SK-N-SH (cell line): ENCODE results near the gene TRPM1. TPM values are rescaled to one million over a fixed set of nuclear protein-coding genes. Genes with fewer than 3 reads are reported as not detected.

Source experiments
- CTCF ChIA-PET: fragments of 300-600, 350-600 bp; formaldehyde crosslinking; extraction: SDS; loops from one replicate; lab custom pipeline; 2021; lab: Yijun Ruan, JAX
- POLR2A ChIA-PET: fragments of 350-600 bp; sonication (Branson Sonifier 250); formaldehyde crosslinking; extraction: SDS; loops from one replicate; lab custom pipeline; 2020; ENCODE audit warnings: antibody characterized with exemption, inconsistent platforms; lab: Yijun Ruan, JAX
- DNase-seq: peaks from one replicate; pipeline ENCODE4 v3.0.0; 2012
- H2AFZ ChIP-seq: fragments of 200-600 bp; sonication (generic); 2 replicates; pipeline ENCODE4 v1.8.1; 2016; ENCODE audit warnings: antibody characterized with exemption, mild to moderate bottlenecking, low read depth
- H3F3A ChIP-seq: fragments of 200-600 bp; sonication (generic); replicated peaks from 2 replicates; pipeline ENCODE3; 2016; ENCODE audit warnings: antibody characterized with exemption, mild to moderate bottlenecking; ENCODE audit not compliant: insufficient read depth
- H3K27ac ChIP-seq, 2 experiments: fragments of 200-500 bp in 1 of 2; fragments of 200-600 bp in 1 of 2; sonication (Bioruptor generic) in 1 of 2; sonication (generic), shearing (Covaris generic) in 1 of 2; 2 replicates each; pipeline versions ENCODE4 v1.5.1 to v1.6.1; 2014 to 2016; ENCODE audit warnings: low read depth in 2 of 2, inconsistent platforms in 1 of 2, low read length in 1 of 2, mild to moderate bottlenecking in 1 of 2, mixed read lengths in 1 of 2
- H3K27me3 ChIP-seq: fragments of 200-600 bp; sonication (generic), shearing (Covaris generic); 2 replicates; pipeline ENCODE4 v1.6.1; 2016; ENCODE audit warnings: mixed run types; ENCODE audit not compliant: insufficient read depth
- H3K36me3 ChIP-seq, 2 experiments: fragments of 200-500 bp in 1 of 2; fragments of 200-600 bp in 1 of 2; sonication (Bioruptor generic) in 1 of 2; sonication (generic) in 1 of 2; replicated peaks in 1 of 2; 2 replicates each; pipeline versions ENCODE3 to v1.5.1; 2014 to 2016; ENCODE audit warnings: low read length in 1 of 2, mild to moderate bottlenecking in 1 of 2; ENCODE audit not compliant: insufficient read depth in 2 of 2, control insufficient read depth in 1 of 2
- H3K4me1 ChIP-seq, 2 experiments: fragments of 200-500 bp in 1 of 2; fragments of 200-600 bp in 1 of 2; sonication (Bioruptor generic) in 1 of 2; sonication (generic), shearing (Covaris generic) in 1 of 2; 2 replicates each; pipeline versions ENCODE4 v1.5.1 to v1.6.1; 2014 to 2016; ENCODE audit warnings: low read depth in 1 of 2, low read length in 1 of 2, mixed run types in 1 of 2; ENCODE audit not compliant: insufficient read depth in 2 of 2, control insufficient read depth in 1 of 2
- H3K4me2 ChIP-seq: fragments of 200-600 bp; sonication (generic), shearing (Covaris generic); 2 replicates; pipeline ENCODE4 v1.6.1; 2017; ENCODE audit warnings: mixed run types
- H3K4me3 ChIP-seq, 2 experiments: fragments of 200-500 bp in 1 of 2; fragments of 200-600 bp in 1 of 2; sonication (Bioruptor generic) in 1 of 2; sonication (generic), shearing (Covaris generic) in 1 of 2; 2 replicates each; pipeline versions ENCODE4 v1.5.1 to v1.8.1; 2014 to 2016; ENCODE audit warnings: low read depth in 2 of 2, inconsistent platforms in 1 of 2, low read length in 1 of 2, mild to moderate bottlenecking in 1 of 2, mixed read lengths in 1 of 2, moderate library complexity in 1 of 2
- H3K79me2 ChIP-seq: fragments of 200-600 bp; sonication (generic); 2 replicates; pipeline ENCODE4 v1.8.1; 2017; ENCODE audit warnings: mild to moderate bottlenecking; ENCODE audit not compliant: insufficient read depth
- H3K9ac ChIP-seq: fragments of 200-600 bp; sonication (generic); 2 replicates; pipeline ENCODE4 v1.6.1; 2017; ENCODE audit warnings: mixed run types
- H3K9me2 ChIP-seq: fragments of 200-600 bp; sonication (generic); 2 replicates; pipeline ENCODE4 v1.6.1; 2017; ENCODE audit warnings: mixed run types
- H3K9me3 ChIP-seq: fragments of 200-600 bp; sonication (generic); 2 replicates; pipeline ENCODE4 v1.6.1; 2017; ENCODE audit warnings: mixed run types, mild to moderate bottlenecking, moderate library complexity
- H4K20me1 ChIP-seq: fragments of 200-600 bp; sonication (generic); 2 replicates; pipeline ENCODE4 v1.6.1; 2017; ENCODE audit warnings: mild to moderate bottlenecking, mixed run types; ENCODE audit not compliant: insufficient read depth
- ELF1 ChIP-seq: IDR thresholded peaks from 2 replicates; pipeline ENCODE4 v1.4.0; 2012
- EZH2phosphoT487 ChIP-seq: fragments of 200-600 bp; sonication (generic); IDR thresholded peaks from 2 replicates; pipeline ENCODE4 v1.6.1; 2017; ENCODE audit warnings: low read depth, mixed run types, mild to moderate bottlenecking, antibody characterized with exemption, moderate library complexity, borderline replicate concordance
- FOSL2 ChIP-seq: IDR thresholded peaks from 2 replicates; pipeline ENCODE4 v1.4.0; 2012; ENCODE audit warnings: low read depth, mild to moderate bottlenecking, moderate library complexity, borderline replicate concordance
- MXI1 ChIP-seq: IDR thresholded peaks from 2 replicates; pipeline ENCODE4 v1.6.1; 2012; ENCODE audit warnings: mild to moderate bottlenecking, low read depth, low read length, improper control_type of control experiment
- RAD21 ChIP-seq: IDR thresholded peaks from 2 replicates; pipeline ENCODE4 v1.6.1; 2012; ENCODE audit warnings: mild to moderate bottlenecking, low read length
- SIN3A ChIP-seq: IDR thresholded peaks from 2 replicates; pipeline ENCODE4 v1.6.1; 2012; ENCODE audit warnings: low read depth, mild to moderate bottlenecking, low read length, moderate library complexity, borderline replicate concordance
- SMC3 ChIP-seq: IDR thresholded peaks from 2 replicates; pipeline ENCODE4 v1.6.1; 2012; ENCODE audit warnings: low read depth, low read length, improper control_type of control experiment
- TCF12 ChIP-seq: IDR thresholded peaks from 2 replicates; pipeline ENCODE4 v1.4.0; 2012
- YY1 ChIP-seq: IDR thresholded peaks from 2 replicates; pipeline ENCODE4 v1.4.0; 2012; ENCODE audit warnings: low read depth, mild to moderate bottlenecking
- WGBS: methylation state at CpG from one replicate; pipeline ENCODE4 v1.1.6; 2017; ENCODE audit warnings: low lambda C conversion rate; 5-methylcytosine and 5-hydroxymethylcytosine counted together
- polyA plus RNA-seq, 3 experiments: library from polyadenylated mRNA; depleted of rRNA; stranded (reverse); fragments of >200 nt; gene quantifications; 2 replicates each; pipeline ENCODE4 v1.2.3, GENCODE V29; 2012
- TF ChIP-seq, protein P1 (sequence below): IDR thresholded peaks from 2 replicates; pipeline ENCODE4 v1.4.0; 2012; ENCODE audit warnings: low read depth
- TF ChIP-seq, protein P2 (sequence below): IDR thresholded peaks from 2 replicates; pipeline ENCODE4 v1.6.1; 2012; ENCODE audit warnings: mild to moderate bottlenecking, low read depth, low read length, moderate library complexity
- TF ChIP-seq, protein P3 (sequence below): IDR thresholded peaks from 2 replicates; pipeline ENCODE4 v1.4.0; 2012; ENCODE audit warnings: low read depth, borderline replicate concordance
- TF ChIP-seq, protein P4 (sequence below): IDR thresholded peaks from 2 replicates; pipeline ENCODE4 v1.4.0; 2012; ENCODE audit warnings: low read depth, borderline replicate concordance

The TRPM1 gene
- polyA plus RNA-seq, 1 of the 3 experiments (the other 2 are of a cell fraction): not detected

DNA sequence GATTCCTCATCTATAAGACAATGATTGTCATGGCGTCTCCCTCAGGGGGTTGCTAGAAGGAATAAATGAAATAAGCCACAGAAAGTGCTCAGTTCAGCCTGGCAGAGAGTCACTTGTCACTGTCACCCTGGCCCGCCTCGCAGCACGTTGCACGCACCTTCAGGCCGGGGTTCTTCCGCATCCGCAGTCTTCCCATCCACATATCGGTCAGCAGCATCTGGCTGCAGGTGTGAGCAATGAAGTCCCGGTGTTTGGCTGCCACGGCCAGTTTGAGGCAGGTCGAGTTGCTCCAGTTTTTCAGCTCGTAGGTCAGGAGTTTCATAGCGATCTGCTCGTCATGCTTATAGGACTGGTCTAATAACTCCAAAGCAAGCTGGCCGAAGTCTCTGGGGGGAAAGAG, 61.6 kb downstream of the TRPM1 start:
- no peak overlapping the region for H3K27ac ChIP-seq
- no peak overlapping the region for H3K9ac ChIP-seq
- ChIA-PET POLR2A (interaction anchor here (0.5 kb wide), 1 partner anchor 95 kb away, joined by 4 read pairs; no protein-coding TSS in a partner anchor), CTCF (interaction anchor here (1.1 kb wide), 1 partner anchor 89 kb away, joined by 3 read pairs; no protein-coding TSS in a partner anchor)
- 78% methylated on average over 14 of the region's 16 CpGs for WGBS
- H4K20me1 ChIP-seq: no peaks in the 10 kb centered on the region
- no peaks in the 10 kb centered on the region; a peak in 1 of 4 replicates for H3K4me1 ChIP-seq
- no peak for TF ChIP-seq MXI1
- TF ChIP-seq, protein P1, sequence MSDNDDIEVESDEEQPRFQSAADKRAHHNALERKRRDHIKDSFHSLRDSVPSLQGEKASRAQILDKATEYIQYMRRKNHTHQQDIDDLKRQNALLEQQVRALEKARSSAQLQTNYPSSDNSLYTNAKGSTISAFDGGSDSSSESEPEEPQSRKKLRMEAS: no peak
- no peak for TF ChIP-seq SMC3
- no peak for TF ChIP-seq SIN3A
- no peak overlapping the region for H3K4me2 ChIP-seq
- H3K4me3 ChIP-seq: no peak overlapping the region
- H3K9me3 ChIP-seq: no peaks in the 10 kb centered on the region
- no peak for DNase-seq
- H3F3A ChIP-seq: no peaks in the 10 kb centered on the region
- H3K36me3 ChIP-seq: no peaks in the 10 kb centered on the region
- H3K9me2 ChIP-seq: no peaks in the 10 kb centered on the region
- no peaks in the 10 kb centered on the region for H3K79me2 ChIP-seq
- H3K27me3 ChIP-seq: no peaks in the 10 kb centered on the region
- H2AFZ ChIP-seq: no peak overlapping the region

DNA sequence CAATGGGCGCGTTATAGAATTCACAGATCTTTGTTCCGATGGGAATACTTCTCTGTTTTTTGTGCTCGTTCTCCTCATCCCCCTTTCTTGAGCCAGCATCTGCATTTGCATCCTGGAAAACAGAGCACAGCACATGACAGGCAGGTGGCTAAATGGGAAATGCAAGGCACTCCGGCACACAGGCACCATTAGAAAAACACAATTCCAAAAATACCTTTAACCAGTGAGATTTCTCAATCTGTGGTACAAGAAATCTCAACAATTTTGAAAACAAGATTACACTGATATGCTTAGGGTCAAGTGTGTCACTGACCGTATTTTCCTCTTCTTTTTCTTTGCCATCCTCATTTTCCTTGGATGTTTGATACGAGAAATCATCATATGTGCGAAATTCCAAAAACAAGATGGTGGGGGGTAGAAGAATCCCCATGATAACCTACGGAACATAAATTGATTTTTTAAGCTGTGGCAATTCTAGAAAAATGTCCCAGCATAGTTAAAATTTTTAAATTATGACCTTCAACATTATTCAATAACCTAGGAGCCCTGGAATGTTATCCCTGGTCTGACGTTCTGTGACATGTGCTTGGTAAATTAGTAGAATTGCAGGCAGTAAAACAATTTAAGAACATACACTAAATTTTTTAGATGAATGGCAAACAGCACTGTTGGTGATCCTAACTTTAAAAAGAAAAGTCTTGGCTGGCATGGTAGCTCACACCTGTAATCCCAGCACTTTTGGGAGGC, 63.6 kb downstream of the TRPM1 start:
- Histone ChIP-seq H2AFZ (no peak overlapping the region), H3K4me2 (no peak overlapping the region), H3K79me2 (no peaks in the 10 kb centered on the region), H3F3A (no peaks in the 10 kb centered on the region), H3K9me3 (no peaks in the 10 kb centered on the region), H3K27me3 (no peaks in the 10 kb centered on the region), H3K36me3 (no peaks in the 10 kb centered on the region), H3K27ac (no peak overlapping the region), H3K4me3 (no peak overlapping the region), H4K20me1 (no peaks in the 10 kb centered on the region), H3K9ac (no peak overlapping the region), H3K4me1 (peaks cover 4 to 14% of the 10 kb centered on the region in 2 experiments), H3K9me2 (no peaks in the 10 kb centered on the region)
- 81% methylated on average over 10 of the region's 10 CpGs for WGBS
- POLR2A ChIA-PET: no interaction called here
- CTCF ChIA-PET: interaction anchor here (0.8 kb wide), 1 partner anchor 13 kb away, joined by 3 read pairs; no protein-coding TSS in a partner anchor
- DNase-seq: no peak
- no peak for TF ChIP-seq YY1
- TF ChIP-seq SIN3A: no peak

DNA sequence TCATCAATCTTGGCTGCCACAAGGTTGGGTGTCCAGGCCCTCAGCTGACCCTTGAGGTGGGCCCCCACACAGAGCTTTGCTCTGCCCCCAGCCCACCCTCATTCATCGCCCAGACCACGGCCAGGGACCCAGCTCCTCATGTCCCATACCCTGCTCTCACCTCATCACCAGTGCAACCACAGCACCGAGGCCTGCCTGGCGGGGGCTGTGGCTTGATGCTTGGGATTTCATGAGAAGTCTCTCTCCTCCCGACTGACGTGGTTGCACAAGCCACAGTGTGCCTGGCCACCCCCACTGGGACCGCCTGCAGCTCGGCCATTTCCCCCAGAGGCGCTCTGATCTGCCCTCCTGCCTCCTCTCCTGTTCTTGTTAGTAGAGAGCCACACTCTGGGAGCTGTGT, 64.7 kb downstream of the TRPM1 start:
- 80% methylated on average over 9 of the region's 9 CpGs for WGBS
- CTCF ChIA-PET: no interaction called here
- TF ChIP-seq EZH2phosphoT487 (no peak), TCF12 (no peak), MXI1 (no peak), ELF1 (no peak), FOSL2 (no peak), SMC3 (no peak), RAD21 (no peak)
- TF ChIP-seq, protein P2, sequence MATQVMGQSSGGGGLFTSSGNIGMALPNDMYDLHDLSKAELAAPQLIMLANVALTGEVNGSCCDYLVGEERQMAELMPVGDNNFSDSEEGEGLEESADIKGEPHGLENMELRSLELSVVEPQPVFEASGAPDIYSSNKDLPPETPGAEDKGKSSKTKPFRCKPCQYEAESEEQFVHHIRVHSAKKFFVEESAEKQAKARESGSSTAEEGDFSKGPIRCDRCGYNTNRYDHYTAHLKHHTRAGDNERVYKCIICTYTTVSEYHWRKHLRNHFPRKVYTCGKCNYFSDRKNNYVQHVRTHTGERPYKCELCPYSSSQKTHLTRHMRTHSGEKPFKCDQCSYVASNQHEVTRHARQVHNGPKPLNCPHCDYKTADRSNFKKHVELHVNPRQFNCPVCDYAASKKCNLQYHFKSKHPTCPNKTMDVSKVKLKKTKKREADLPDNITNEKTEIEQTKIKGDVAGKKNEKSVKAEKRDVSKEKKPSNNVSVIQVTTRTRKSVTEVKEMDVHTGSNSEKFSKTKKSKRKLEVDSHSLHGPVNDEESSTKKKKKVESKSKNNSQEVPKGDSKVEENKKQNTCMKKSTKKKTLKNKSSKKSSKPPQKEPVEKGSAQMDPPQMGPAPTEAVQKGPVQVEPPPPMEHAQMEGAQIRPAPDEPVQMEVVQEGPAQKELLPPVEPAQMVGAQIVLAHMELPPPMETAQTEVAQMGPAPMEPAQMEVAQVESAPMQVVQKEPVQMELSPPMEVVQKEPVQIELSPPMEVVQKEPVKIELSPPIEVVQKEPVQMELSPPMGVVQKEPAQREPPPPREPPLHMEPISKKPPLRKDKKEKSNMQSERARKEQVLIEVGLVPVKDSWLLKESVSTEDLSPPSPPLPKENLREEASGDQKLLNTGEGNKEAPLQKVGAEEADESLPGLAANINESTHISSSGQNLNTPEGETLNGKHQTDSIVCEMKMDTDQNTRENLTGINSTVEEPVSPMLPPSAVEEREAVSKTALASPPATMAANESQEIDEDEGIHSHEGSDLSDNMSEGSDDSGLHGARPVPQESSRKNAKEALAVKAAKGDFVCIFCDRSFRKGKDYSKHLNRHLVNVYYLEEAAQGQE: no peak
- TF ChIP-seq, protein P1: no peak
- TF ChIP-seq, protein P3, sequence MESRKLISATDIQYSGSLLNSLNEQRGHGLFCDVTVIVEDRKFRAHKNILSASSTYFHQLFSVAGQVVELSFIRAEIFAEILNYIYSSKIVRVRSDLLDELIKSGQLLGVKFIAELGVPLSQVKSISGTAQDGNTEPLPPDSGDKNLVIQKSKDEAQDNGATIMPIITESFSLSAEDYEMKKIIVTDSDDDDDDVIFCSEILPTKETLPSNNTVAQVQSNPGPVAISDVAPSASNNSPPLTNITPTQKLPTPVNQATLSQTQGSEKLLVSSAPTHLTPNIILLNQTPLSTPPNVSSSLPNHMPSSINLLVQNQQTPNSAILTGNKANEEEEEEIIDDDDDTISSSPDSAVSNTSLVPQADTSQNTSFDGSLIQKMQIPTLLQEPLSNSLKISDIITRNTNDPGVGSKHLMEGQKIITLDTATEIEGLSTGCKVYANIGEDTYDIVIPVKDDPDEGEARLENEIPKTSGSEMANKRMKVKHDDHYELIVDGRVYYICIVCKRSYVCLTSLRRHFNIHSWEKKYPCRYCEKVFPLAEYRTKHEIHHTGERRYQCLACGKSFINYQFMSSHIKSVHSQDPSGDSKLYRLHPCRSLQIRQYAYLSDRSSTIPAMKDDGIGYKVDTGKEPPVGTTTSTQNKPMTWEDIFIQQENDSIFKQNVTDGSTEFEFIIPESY: no peak
- TF ChIP-seq, protein P4, sequence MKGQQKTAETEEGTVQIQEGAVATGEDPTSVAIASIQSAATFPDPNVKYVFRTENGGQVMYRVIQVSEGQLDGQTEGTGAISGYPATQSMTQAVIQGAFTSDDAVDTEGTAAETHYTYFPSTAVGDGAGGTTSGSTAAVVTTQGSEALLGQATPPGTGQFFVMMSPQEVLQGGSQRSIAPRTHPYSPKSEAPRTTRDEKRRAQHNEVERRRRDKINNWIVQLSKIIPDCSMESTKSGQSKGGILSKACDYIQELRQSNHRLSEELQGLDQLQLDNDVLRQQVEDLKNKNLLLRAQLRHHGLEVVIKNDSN: no peak

More for the DNA sequence above, 64.7 kb downstream of the TRPM1 start:
- H3K9me3 ChIP-seq: no peaks in the 10 kb centered on the region
- H3K4me3 ChIP-seq: no peak overlapping the region
- no peaks in the 10 kb centered on the region for H3K9me2 ChIP-seq
- no peaks in the 10 kb centered on the region for H3K36me3 ChIP-seq
- DNase-seq: no peak
- no peaks in the 10 kb centered on the region for H4K20me1 ChIP-seq
- no peak overlapping the region for H2AFZ ChIP-seq
- no peak overlapping the region for H3K4me2 ChIP-seq
- POLR2A ChIA-PET: no interaction called here
- H3K79me2 ChIP-seq: no peaks in the 10 kb centered on the region
- no peaks in the 10 kb centered on the region for H3K27me3 ChIP-seq
- H3K27ac ChIP-seq: no peak overlapping the region
- H3K4me1 ChIP-seq: peaks cover 6 to 21% of the 10 kb centered on the region in 2 experiments
- no peak overlapping the region for H3K9ac ChIP-seq
- H3F3A ChIP-seq: peaks cover 6% of the 10 kb centered on the region
